Upper lobe of left lung (tissue), 4 donors: ENCODE data around the gene ABL2.

Source experiments
- CTCF ChIP-seq, 6 experiments: fragments of 450-650 bp in 4 of 6; fragments of 200-600 bp in 2 of 6; sonication (generic) in 2 of 6; IDR thresholded peaks; one replicate each; pipeline ENCODE4 v1.5.1; 2016 to 2019; ENCODE audit warnings: antibody characterized with exemption in 6 of 6
- EP300 ChIP-seq, 4 donors: sonication (generic); formaldehyde crosslinking; IDR thresholded peaks; one replicate each; pipeline ENCODE4 v1.5.1; 2017; ENCODE audit warnings: antibody characterized with exemption in 4 of 4, control low read depth in 2 of 4
- POLR2A ChIP-seq, 4 donors: fragments of 450-650 bp; IDR thresholded peaks; one replicate each; pipeline ENCODE4 v1.5.1; 2016 to 2017; ENCODE audit warnings: antibody characterized with exemption in 4 of 4, mild to moderate bottlenecking in 2 of 4
- POLR2AphosphoS5 ChIP-seq, 2 donors: sonication (generic); formaldehyde crosslinking; IDR thresholded peaks; one replicate each; pipeline ENCODE4 v1.5.1; 2017; ENCODE audit warnings: antibody characterized with exemption in 2 of 2

GRCh38 chr1:179128520-179128919 is 101.0 kb downstream of the ABL2 start:
- TF ChIP-seq CTCF (IDR thresholded peaks at IDR 0.05) (no peak), POLR2A (IDR thresholded peaks at IDR 0.05) (no peak), POLR2AphosphoS5 (IDR thresholded peaks at IDR 0.05) (no peak), EP300 (IDR thresholded peaks at IDR 0.05) (no peak)
